GM18951 (cell line): ENCODE results near the gene GANAB.
"Not testable (repeated sequence)": the region's sequence is repeated elsewhere in the genome, so short reads cannot be mapped to it uniquely, and the experiment has no call there.

ENCODE experiments used
- POLR2A ChIP-seq: IDR thresholded peaks from 4 replicates; pipeline ENCODE4 v1.6.1; 2011; ENCODE audit warnings: mild to moderate bottlenecking; ENCODE audit not compliant: insufficient read length, insufficient read depth; ENCODE audit errors: extremely low read depth
- in situ Hi-C: fragments of 300-500 bp; cut with MboI; formaldehyde crosslinking; loops from one replicate; pipeline ENCODE4 v1.12.0; 2022; ENCODE audit warnings: low sequenced_read_pairs, mixed read lengths, inconsistent platforms; ENCODE audit not compliant: unreplicated experiment

The GANAB gene

GRCh38 chr11:62592989-62593421 is 53.4 kb downstream of the GANAB start:
- TF ChIP-seq POLR2A: no peak
- in situ Hi-C loops: no loop called here

GRCh38 chr11:62592146-62592815 is 54.1 kb downstream of the GANAB start:
- in situ Hi-C loops: no loop called here
- no peak for TF ChIP-seq POLR2A

- in situ Hi-C loops: no loop called here
- peak; percentile 97 for TF ChIP-seq POLR2A
Observed at GRCh38 chr11:62591448-62592145, 54.8 kb downstream of the GANAB start, which contains the start of gene TUT1. TUT1 (minus strand) TSS chr11:62591523; CDS start chr11:62591485, 38 bp downstream.

- in situ Hi-C loops: no loop called here
- no peak for TF ChIP-seq POLR2A
Observed at GRCh38 chr11:62588966-62589637, 57.3 kb downstream of the GANAB start.

- in situ Hi-C loops: not testable (repeated sequence)
Observed at GRCh38 chr11:62585356-62585755, 61.1 kb downstream of the GANAB start.

- in situ Hi-C loops: not testable (repeated sequence)
Observed at GRCh38 chr11:62581735-62582134, 64.7 kb downstream of the GANAB start.

- in situ Hi-C loops: no loop called here
- TF ChIP-seq POLR2A: no peak
Observed at GRCh38 chr11:62580959-62581715, 65.3 kb downstream of the GANAB start.

- TF ChIP-seq POLR2A: no peak
- in situ Hi-C loops: no loop called here
Observed at GRCh38 chr11:62579252-62579651, 67.2 kb downstream of the GANAB start.

GRCh38 chr11:62578541-62578940 is 67.9 kb downstream of the GANAB start:
- in situ Hi-C loops: no loop called here
- TF ChIP-seq POLR2A: no peak

GRCh38 chr11:62577046-62577714 is 69.2 kb downstream of the GANAB start:
- TF ChIP-seq POLR2A: no peak
- in situ Hi-C loops: no loop called here

GRCh38 chr11:62575837-62576236 is 70.6 kb downstream of the GANAB start:
- no peak for TF ChIP-seq POLR2A
- in situ Hi-C loops: no loop called here

- TF ChIP-seq POLR2A: peak; percentile 8
- in situ Hi-C loops: no loop called here
Observed at GRCh38 chr11:62575156-62575555, 71.3 kb downstream of the GANAB start.
